Chondrocyte (in vitro differentiated cells): ENCODE data around the gene ITGA11. TPM values are rescaled to one million over a fixed set of nuclear protein-coding genes. Genes with fewer than 3 reads are reported as not detected.

Source experiments
- DNase-seq: peaks from one replicate; pipeline ENCODE4 v3.0.0; 2021; ENCODE audit warnings: mixed read lengths, low spot score
- H3K27ac Mint-ChIP-seq: one replicate; pipeline ENCODE4 v1.8.0; 2021; ENCODE audit warnings: mild to moderate bottlenecking, moderate library complexity, mixed read lengths; ENCODE audit not compliant: unreplicated experiment
- H3K27me3 Mint-ChIP-seq: 2 replicates; pipeline ENCODE4 v1.8.0; 2021; ENCODE audit warnings: low read depth, mixed read lengths
- H3K36me3 Mint-ChIP-seq: 2 replicates; pipeline ENCODE4 v1.8.0; 2021; ENCODE audit warnings: low read depth, mixed read lengths
- H3K4me1 Mint-ChIP-seq: 2 replicates; pipeline ENCODE4 v1.8.0; 2021; ENCODE audit warnings: low read depth, mild to moderate bottlenecking, mixed read lengths
- H3K4me3 Mint-ChIP-seq: one replicate; pipeline ENCODE4 v1.8.0; 2021; ENCODE audit warnings: mild to moderate bottlenecking, moderate library complexity, mixed read lengths; ENCODE audit not compliant: unreplicated experiment
- H3K9me3 Mint-ChIP-seq: 2 replicates; pipeline ENCODE4 v1.8.0; 2021; ENCODE audit warnings: low read depth, mixed read lengths
- total RNA-seq: library from RNA; stranded (reverse); gene quantifications from 3 replicates; pipeline ENCODE4 v1.2.1, GENCODE V29; 2021
- TF ChIP-seq, protein P1 (sequence below): fragments of 200-600 bp; sonication (generic); IDR thresholded peaks from 2 replicates; pipeline ENCODE4 v1.5.0; 2021; ENCODE audit warnings: antibody characterized with exemption, mild to moderate bottlenecking, moderate library complexity

The ITGA11 gene
- total RNA-seq, 1 donor from 2014 or later: 1,092 TPM

DNA sequence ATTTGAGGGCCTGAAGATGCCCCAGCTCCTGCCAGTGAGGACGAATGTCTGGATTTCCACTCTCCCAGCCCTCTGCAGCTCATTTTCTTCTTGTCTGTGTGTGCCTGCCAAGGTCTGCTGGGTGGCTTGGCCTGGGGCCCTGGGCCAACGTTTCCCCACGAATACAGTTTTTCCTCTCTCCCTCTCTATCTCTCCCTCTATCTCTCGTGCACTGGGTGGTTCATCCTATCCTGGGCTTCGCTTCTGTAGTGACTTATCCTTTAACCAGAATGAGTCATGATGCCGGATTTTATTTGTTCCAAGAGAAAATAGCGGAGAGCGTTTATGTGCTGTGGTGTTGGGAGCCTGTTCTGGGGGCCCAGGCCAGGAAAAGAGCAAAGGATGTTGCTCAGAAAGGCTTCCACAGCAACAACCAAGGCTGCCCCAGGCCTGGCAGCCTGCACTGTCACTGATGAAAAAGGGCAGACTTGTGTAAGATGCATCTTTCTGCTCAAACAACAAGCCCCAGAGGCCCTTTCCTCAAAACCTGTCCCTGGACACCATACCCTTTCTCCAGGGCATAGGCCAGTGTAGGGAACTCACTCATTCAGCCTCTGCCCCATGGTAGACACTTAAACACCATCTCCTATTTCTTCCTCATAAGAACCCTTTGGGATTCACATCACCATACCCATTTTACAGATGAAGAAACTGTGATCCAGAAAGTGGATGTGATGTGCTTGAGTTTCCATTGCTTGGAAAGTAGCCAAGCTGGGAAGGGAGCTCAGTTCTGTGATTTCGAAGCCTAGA is 47.3 kb downstream of the ITGA11 start:
- Mint-ChIP-seq H3K4me1 (peaks cover 59% of the 10 kb centered on the region), H3K9me3 (peaks cover 4% of the 10 kb centered on the region), H3K36me3 (peaks cover 37% of the 10 kb centered on the region), H3K27me3 (no peaks in the 10 kb centered on the region), H3K4me3 (no peak overlapping the region), H3K27ac (peak overlapping the region; percentile 96)
- no peak for DNase-seq
- TF ChIP-seq, protein P1, sequence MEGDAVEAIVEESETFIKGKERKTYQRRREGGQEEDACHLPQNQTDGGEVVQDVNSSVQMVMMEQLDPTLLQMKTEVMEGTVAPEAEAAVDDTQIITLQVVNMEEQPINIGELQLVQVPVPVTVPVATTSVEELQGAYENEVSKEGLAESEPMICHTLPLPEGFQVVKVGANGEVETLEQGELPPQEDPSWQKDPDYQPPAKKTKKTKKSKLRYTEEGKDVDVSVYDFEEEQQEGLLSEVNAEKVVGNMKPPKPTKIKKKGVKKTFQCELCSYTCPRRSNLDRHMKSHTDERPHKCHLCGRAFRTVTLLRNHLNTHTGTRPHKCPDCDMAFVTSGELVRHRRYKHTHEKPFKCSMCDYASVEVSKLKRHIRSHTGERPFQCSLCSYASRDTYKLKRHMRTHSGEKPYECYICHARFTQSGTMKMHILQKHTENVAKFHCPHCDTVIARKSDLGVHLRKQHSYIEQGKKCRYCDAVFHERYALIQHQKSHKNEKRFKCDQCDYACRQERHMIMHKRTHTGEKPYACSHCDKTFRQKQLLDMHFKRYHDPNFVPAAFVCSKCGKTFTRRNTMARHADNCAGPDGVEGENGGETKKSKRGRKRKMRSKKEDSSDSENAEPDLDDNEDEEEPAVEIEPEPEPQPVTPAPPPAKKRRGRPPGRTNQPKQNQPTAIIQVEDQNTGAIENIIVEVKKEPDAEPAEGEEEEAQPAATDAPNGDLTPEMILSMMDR: no peak

DNA sequence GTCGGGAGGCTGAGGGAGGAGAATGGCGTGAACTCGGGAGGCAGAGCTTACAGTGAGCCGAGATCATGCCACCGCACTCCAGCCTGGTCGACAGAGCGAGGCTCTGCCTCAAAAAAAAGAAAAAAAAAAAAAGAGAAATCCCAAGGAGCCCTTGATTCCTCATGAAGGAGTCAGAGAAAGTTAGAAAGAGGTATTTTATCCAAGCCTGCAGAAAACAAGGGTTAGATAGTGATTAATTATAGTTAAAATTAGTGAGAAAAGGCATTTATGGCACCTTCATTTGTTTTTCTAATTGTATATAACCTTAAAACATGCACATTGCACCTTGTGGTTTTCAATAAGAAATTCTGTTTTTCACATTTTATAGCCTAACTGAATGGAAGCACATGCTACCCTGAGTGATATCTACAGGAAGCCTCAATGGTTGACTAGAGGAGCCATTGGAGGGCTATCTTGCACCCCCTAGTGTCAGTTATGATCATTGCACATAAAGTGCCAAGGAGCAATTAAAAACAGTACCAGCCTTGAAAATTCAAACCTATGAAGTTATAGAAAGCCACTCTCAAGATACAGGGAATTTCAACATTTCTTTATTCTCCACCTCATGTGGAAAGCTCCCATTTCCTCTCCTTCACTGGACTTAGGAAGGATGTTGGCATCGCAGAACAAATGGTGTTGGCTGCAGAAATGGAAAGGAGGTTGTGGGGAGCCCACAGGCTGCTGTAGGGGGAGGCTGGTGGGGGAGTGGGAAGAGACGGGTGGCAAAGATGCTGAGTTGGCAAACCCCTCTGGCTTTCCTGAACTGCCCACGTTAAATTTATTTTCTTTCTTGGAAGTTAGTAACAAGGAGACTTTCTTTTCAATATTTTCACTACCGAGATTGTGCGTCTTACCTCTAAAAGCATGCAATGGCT is 48.5 kb downstream of the ITGA11 start:
- H3K9me3 Mint-ChIP-seq: peaks cover 4% of the 10 kb centered on the region
- H3K4me1 Mint-ChIP-seq: peaks cover 70% of the 10 kb centered on the region
- DNase-seq: no peak
- no peaks in the 10 kb centered on the region for H3K27me3 Mint-ChIP-seq
- H3K4me3 Mint-ChIP-seq: peak overlapping the region; percentile 26
- H3K36me3 Mint-ChIP-seq: peaks cover 46% of the 10 kb centered on the region
- H3K27ac Mint-ChIP-seq: peak overlapping the region; percentile 96
- TF ChIP-seq, protein P1: peak; percentile 86

DNA sequence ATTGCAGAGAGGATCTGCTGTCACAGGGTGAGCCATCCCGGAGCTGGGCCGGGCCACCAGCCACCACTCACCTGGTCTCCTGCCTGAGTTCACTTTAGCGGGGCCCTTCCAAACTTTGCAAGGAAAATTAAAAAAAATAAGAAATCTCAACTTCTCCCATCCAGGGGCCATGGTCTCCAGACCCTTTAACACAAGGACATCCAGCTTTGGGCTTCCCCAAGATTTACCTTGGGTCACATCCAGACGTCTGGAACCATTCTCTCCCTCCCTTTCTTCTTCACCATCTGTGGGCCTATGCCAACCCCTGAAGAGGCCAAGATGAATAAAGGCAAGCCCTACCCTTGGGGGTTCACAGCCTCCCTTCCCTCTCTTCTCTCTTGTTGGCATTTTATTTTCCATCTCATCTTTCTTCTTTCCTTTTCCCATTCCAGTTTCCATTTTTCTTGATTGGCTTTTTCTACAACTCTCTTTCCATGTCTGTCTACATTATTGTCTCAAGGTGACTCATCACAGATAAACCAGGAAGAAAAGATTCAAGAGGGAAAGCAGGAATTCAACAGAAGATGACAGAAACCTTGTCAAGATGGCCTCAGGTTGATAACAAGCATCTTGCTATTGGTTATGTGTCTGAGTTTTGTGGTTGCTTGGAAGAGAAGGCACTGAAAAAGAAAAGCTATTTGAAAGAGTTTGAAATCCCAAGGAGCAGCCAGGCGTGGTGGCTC is 49.5 kb downstream of the ITGA11 start:
- no peaks in the 10 kb centered on the region for H3K27me3 Mint-ChIP-seq
- TF ChIP-seq, protein P1: no peak
- no peak for DNase-seq
- H3K4me3 Mint-ChIP-seq: no peak overlapping the region
- H3K27ac Mint-ChIP-seq: peak overlapping the region; percentile 64
- H3K9me3 Mint-ChIP-seq: peaks cover 4% of the 10 kb centered on the region
- peaks cover 79% of the 10 kb centered on the region for H3K4me1 Mint-ChIP-seq
- H3K36me3 Mint-ChIP-seq: peaks cover 53% of the 10 kb centered on the region

DNA sequence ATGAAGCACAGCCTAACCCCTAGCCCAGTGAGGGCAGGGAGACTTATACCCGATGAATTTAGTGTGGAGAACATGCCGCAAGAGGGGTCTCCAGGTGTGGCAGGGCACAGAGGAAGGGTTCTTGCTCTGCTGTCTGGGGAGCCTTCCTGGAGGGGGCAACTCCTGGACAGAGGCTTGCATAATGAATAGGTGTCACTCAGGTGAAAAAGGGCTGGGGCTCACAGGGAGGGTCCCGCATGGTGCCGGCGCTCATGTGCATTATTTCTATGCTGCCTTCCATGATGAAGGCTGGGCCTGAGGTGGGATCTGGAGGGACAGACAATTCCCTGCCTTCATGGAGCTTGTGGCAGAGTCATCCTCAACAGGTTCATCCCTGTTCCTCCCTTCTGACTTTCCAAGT is 51.5 kb downstream of the ITGA11 start:
- H3K4me3 Mint-ChIP-seq: no peak overlapping the region
- peak overlapping the region; percentile 68 for H3K27ac Mint-ChIP-seq
- DNase-seq: no peak
- TF ChIP-seq, protein P1: no peak
- H3K27me3 Mint-ChIP-seq: no peaks in the 10 kb centered on the region
- peaks cover 59% of the 10 kb centered on the region for H3K36me3 Mint-ChIP-seq
- H3K9me3 Mint-ChIP-seq: peaks cover 4% of the 10 kb centered on the region
- H3K4me1 Mint-ChIP-seq: peaks cover 91% of the 10 kb centered on the region
